Left kidney (tissue), 8 donors: ENCODE data around the gene ZAP70. TPM values are rescaled to one million over a fixed set of nuclear protein-coding genes. Genes with fewer than 3 reads are reported as not detected.
"Not testable (repeated sequence)": the region's sequence is repeated elsewhere in the genome, so short reads cannot be mapped to it uniquely, and the experiment has no call there.

ENCODE experiments used
- DNase-seq: peaks from one replicate; pipeline ENCODE4 v3.0.0-alpha.2; 2013
- long read RNA-seq, 8 donors: transcript quantifications; one replicate each; lab custom pipeline, GENCODE V29; 2026
- polyA plus RNA-seq: library from polyadenylated mRNA; unstranded; fragments of 120-200 nt; gene quantifications from one replicate; pipeline ENCODE4 v1.2.1, GENCODE V29; 2013; ENCODE audit not compliant: insufficient read length

The ZAP70 gene
- polyA plus RNA-seq, result 2.2 TPM
- long read RNA-seq, donor 1, result 0 reads
- long read RNA-seq, donor 2, result 0 reads
- long read RNA-seq, donor 3, result 0 reads
- long read RNA-seq, donor 4, result 0 reads
- long read RNA-seq, donor 5, result 0 reads
- long read RNA-seq, donor 6, result 0 reads
- long read RNA-seq, donor 7, partial matches to known transcripts, result 0 of 1 reads
- long read RNA-seq, donor 7, other reads (novel, unspliced or antisense), result 0 of 1 reads
- long read RNA-seq, donor 8, result 0 reads

DNA sequence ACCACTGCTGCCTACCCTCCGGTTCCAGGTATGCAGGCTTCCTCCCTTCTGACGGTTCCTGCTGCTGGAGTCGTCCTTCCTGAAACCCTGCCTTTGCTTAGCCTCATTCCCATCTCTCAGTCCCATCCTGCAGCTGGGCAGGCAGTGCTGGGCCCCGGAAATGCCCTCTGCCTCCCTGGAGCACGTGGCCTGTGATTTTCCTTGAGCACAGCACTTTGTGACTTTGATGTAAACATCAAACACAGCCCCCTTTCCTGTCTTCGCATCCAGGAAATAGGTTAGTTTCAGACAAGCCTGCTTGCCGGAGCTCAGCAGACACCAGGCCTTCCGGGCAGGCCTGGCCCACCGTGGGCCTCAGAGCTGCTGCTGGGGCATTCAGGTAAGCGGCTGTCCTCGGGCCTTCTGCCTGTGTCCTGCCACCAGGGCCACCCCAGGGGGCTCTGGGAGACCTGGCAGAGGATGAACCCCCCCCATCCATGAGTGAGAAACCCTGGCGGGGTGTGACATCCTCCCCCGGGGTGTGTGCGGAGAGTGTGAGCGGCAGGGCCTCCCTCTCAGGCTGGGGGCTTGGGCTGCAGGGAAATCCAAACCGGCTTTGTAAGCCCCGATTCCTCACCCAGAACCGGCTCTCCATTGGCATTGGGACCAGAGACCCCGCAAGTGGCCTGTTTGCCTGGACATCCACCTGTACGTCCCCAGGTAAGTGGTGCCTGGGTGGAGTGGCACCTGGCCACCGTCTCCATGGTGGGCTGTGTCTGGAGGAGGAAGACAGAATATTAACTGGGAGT, at the start of gene ZAP70:
Gene ZAP70 (plus strand): TSS at position 281 of the 788 bp plus-strand sequence. CDS start 10,461 bp downstream, outside the sequence.
- no peak for DNase-seq

DNA sequence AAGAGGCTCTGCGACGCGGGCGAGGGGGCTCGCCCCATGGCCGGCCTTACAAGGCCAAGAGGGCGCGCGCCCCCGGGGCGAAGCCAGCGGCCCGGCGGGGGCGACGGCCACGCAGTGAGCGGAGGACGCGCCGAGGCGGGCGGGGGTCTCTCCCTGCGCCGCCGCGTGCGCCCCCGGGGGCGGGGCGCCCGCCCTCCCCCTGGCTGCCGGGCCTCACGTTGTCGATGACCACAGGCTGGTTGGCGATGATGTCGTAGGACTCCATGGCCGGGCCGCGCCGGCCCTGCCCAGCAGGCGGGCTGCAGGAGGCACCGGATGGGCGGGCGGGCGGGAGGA, 49.8 kb upstream of the ZAP70 start:
- no peak for DNase-seq

DNA sequence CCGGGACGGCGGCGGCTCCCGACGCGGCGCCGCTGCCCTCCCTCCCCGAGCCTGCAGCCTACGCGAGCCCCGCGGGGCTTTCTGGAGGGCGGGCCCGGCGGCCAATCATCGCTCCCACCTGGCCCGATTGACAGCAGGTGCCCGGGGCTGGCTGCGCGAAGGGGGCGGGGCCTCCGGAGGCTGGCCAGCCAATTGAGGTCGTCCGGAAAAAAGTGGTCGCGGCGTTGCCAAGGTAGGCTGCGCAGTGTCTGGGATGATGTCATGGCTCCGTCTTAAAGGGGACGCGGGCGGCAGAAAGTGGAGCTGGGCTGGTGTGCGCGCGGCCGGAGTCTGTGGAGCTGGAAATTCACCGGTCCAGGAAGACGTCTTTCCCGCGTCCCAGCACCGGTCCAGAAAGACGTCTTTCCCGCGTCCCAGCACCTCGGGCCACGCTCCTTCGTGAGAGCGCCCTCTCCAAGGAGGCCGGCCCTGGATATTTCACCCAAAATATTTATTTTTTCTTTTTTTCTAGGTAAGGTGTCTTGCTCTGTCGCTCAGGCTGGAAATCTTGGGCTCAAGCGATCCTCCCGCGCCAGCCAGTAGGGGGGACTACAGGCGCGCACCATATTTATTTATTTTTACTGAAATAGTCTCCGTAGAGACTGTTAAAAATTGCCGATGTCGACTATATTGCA, 49.3 kb upstream of the ZAP70 start, which contains the start of gene ACTR1B:
Gene ACTR1B (minus strand): TSS at position 83 of the 674 bp plus-strand sequence. CDS start 154 bp downstream, outside the sequence.
- DNase-seq, result peak; percentile 97

DNA sequence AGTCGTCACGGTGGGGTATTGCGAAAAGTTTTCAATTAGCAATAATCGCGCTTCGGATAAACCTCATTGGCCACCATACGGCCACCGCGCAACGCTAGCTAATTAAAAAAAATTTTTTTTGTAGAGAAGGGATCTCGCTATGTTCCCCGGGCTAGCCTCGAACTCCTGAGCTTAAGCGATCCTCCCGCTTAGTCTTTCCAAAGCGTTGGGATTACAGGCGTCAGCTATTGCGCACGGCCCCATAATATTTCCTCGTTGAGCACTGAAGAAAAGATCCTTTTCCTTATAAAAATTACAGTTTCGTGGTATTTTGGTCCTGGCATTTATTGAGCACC, 48.8 kb upstream of the ZAP70 start:
- no peak for DNase-seq

DNA sequence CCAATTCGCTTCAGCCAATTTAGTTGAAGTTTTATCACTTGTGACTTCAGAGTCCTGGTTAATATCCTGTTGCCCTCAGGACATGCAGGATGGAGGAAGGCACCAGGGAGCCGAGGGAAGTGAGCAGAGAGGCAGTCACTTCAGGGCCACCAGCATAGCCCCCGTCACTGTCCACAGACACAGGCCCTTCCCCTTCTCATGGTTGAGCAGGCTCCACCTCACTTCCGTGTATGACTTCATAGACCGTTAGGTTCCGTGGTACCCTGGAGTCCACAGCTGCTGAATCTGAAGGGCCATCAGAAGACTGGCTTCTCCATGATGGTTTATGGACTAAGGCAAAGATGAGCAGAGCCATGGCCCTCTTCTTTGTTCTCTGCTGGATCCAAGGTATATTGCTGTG, 43.9 kb upstream of the ZAP70 start, which contains the start of gene C2orf92:
Gene C2orf92 (plus strand): TSS at position 266 of the 400 bp plus-strand sequence. CDS start 76 bp downstream, at position 342.
- DNase-seq, result no peak

DNA sequence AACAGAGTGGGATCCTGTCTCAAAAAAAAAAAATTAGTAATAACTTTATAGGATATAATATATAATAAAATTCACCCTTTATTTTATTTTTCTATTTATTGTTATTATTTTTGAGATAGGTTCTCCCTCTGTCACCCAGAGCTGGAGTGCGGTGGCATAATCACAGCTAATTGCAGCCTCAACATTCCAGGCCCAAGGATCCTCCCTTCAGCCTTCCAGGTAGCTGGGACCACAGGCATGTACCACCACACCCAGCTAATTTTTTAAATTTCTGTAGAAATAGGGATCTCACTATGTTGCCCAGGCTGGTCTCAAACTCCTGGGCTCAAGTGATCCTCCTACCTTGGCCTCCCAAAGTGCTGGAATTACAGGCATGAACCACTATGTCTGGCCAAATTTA, 42.9 kb upstream of the ZAP70 start:
- no peak for DNase-seq

DNA sequence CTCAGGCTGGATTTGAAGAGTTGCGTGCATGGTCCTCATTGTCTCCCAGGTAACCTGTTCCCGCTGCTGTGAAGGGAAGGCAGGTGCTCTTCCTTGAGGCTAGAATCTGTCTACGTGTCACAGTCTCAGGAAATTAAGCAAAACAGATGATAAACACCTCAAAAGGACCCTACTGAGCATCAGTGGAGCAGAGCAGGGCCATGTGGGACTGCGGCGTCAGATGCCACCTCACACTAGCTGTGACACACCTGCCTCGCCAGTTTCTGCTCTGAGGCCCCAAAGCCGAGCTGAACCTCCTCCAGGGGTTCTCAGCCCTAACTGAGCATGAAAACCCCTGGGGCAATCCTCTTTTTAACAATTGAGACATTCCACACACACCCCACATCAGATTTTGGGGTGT, 41.9 kb upstream of the ZAP70 start:
- DNase-seq, result no peak

DNA sequence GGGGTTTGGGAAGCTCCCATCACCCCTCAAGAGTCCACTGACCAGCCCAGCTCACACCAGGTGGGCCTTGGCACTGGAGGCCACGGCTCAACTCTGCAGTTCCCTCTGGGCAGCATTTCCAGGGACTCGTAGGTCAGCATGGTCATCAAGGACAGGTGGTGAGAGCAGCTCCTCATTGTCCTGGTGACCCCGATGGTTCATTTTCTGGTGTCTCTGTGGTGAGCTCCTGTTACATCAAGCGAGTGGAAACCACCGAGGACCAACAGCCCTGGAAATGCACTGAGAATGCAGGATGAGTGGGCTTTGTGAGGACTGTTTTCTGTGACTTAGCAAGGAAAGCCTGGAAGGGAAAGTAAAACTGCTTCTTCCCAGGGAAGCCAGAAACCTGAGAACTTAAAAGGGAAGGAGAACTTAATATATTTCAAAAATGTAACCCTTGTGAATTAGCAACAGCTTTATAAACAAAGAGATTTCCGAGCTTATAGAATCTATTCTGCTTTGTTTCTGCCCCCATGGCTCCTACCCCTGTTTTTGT, 40.7 kb upstream of the ZAP70 start:
- DNase-seq, result not testable (repeated sequence)

DNA sequence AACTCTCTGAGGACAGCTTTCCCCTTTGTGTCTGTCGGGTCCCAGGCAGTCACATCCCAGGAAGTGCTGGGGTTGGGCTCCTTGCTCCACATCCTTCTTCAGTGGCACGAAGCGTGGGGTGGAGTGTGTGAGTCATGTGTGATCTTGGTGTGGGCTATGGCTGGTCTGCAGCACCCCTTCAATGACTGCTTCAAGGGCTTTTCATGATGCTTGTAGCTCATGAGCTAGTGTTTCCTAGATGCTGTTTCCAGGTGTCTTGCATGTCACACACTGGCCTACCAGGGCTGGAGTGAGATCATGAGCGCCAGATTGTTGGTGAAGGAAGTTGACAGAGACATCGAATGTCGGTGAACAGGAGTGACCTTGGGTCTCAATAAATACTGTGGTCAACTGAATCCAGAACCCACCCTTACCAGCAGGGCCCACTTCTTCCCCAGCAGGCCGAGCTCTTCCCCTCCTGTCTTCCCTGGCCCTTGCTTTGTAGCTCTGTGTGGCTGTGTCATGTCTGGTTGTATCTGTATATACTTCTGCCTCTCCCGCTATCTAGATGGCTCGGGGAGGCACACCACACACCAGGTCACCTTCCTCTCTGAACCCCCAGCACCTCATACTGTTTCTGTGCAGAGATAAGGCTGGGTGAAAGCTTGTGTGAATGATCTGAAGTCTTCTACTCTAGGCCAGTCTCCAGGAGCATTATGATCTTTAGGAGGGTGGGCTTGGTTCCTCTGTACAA, 40.0 kb upstream of the ZAP70 start:
- DNase-seq, result no peak

DNA sequence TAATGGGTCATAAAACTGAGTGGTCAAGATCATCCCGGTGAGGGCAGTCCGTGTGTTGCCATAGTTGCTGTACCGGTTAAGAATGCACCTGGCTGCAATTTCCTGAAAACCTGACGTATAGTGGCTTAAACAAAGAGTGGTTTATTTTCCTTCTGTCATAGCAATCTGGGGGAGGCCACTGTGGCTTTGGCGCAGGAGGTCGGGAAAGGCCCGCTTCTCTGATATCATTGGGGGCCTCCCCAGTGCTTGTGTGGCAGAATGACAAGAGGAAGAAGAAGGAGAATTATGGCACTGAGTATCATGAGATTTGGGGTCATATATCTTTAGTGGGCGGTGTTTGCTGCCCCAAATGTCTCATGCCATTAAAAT, 39.5 kb upstream of the ZAP70 start:
- DNase-seq, result peak; percentile 43

DNA sequence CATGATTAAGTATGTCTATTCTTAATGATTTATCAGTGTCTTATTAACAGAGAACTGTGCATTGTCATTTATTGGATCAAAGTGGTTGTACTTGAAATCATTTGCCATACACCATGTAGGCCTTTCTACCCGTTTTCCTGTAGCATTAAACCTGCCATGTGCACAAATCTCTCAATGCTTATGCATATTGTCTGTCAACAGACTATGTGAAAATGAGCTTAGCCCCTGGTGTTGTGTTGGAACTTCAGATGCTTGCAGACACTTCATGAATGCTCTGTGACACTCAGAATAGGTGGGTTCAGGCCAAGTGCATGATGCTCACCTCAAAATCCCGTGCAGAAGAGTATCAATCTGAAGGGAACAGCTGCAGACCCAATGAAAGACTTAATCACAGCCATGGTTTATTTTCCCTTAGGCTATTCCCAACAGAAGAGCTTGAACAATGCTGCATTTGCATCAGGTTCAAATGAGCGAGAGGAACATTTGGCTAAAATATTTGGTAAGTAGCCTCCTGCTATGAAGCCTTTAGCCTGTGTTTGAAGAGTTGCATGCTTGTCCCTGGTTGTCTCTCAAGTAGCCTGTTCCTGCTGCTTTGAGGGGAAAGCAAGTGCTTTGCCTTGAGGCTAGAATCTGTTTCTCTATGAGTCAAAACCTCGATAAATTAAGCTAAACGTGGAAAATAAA, 37.8 kb upstream of the ZAP70 start:
- DNase-seq, result no peak

DNA sequence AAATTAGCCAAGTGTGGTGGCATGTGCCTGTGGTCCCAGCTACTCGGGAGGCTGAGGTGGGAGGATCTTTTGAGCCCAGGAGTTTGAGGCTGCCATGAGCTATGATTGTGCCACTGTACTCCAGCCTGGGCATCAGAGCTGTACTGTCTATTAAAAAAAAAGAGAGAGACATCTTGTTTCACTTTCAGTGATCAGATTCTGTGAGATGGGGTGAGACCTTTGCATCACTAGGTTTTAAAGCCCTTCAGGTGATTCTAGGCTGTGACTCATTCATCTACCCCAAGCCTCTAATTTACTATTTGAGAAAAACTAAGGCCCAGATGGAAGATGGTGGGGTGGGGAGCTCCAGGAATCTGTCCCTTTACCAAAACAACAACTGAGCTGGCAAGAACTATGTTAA, 36.8 kb upstream of the ZAP70 start:
- no peak for DNase-seq

DNA sequence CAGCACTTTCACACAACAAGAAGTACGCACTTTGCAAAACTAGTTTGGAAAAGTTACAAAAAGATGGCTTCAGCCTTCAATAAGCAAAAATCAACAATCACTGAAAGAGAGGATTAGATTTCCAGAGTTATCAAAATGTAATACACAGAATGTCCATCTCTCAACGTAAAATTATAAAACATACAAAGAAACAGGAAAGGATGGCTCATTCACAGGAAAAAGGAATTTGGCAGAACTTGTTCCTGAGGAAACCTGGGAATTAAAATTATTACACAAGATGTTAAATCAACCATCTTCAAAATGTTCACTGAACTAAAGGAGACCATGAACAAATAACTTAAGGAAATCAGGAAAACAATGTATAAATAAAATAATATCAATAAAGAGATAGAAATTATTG, 35.9 kb upstream of the ZAP70 start:
- no peak for DNase-seq

DNA sequence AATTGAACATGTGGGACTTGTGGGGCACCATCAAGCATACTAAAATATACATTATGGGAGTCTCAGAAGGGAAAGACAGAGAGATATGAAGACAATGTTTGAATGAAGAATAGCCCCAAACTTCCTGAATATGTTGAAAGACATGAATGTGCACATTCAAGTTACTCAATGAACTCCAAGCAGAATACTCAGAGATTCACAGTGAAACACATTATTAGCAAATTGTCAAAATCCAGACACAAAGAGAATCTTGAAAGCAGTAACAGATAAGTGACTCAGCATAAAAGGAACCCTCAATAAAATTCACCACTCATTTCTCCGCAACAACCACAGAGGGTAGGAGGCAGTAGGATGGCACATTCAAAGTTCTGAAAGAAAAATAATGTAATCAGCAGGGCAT, 35.1 kb upstream of the ZAP70 start:
- no peak for DNase-seq

DNA sequence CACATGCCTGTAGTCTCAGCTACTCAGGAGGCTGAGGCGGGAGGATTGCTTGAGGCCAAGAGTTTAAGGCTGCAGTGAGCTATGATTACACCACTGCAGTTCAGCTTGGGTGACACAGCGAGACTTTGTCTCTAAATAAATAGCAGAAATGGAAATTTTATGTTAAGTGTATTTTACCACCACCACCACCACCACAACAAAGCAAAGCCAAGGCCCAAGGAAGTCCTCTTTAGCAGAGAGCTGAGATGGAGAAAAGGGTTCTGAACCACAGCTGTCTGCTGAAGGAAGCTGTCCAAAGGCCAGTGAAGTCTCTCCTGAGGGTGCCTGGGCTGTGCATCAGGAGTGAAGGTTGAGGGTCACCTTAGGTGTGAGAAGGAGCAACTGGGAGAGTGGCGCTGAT, 26.1 kb upstream of the ZAP70 start:
- DNase-seq, result not testable (repeated sequence)

DNA sequence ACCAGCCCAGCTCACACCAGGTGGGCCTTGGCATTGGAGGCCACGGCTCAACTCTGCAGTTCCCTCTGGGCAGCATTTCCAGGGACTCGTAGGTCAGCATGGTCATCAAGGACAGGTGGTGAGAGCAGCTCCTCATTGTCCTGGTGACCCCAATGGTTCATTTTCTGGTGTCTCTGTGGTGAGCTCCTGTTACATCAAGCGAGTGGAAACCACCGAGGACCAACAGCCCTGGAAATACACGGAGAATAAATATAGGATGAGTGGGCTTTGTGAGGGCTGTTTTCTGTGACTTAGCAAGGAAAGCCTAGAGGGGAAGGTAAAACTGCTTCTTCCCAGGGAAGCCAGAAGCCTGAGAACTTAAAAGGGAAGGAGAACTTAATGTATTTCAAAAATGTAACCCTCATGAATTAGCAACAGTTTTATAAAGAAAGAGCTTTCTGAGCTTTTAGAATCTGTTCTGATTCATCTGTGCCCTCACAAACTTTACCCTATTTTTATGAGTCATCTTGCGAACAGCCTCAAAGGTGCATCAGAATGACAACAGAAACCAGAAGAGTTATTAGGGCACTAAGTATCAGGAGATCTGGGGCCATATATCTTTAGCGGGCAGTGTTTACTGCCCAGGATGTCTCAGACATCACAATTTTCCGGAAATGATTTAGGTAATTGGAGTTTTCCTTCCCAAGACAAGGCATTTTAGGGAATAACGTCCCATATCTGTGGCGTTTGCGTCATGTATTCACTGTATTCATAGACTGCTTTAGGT, 25.1 kb upstream of the ZAP70 start:
- DNase-seq, result no peak

DNA sequence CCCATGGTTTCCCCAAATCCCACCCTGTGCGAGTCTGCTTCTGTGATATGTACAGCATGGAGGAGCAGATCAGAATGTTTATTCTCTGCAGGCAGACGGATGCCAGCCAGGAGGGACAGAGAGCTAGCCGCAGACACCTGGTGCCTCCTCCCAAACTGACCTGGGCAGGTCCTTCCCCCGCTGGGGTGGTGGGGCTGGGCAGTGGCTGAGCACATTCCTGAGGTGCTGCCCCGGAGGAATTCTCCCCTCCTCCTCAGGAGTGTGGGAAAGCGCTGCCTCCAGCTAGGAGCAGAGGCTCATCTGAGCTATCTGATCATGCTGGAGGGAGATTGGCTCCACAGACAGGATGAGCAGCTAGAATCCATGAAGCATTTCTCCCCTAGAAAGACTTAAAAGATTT, 22.2 kb upstream of the ZAP70 start:
- DNase-seq, result no peak

DNA sequence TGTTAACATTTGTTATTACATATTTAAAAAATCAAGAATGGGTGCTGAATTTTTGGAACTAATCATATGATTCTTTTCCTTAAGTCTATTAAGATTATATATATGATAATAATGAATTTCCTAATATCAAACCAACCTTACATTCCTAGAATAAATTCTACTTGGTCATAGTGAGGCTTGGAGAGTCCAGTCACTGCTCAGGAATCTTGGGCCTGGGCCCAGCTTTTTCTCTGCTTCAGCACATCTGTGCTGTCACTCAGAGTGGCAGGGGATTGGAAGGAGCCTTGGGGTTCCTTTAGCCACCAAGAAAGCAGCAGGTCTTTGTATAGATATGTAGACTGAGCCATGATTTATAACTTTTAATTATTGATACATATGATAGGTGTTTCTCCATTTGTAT, 19.9 kb upstream of the ZAP70 start:
- DNase-seq, result no peak

DNA sequence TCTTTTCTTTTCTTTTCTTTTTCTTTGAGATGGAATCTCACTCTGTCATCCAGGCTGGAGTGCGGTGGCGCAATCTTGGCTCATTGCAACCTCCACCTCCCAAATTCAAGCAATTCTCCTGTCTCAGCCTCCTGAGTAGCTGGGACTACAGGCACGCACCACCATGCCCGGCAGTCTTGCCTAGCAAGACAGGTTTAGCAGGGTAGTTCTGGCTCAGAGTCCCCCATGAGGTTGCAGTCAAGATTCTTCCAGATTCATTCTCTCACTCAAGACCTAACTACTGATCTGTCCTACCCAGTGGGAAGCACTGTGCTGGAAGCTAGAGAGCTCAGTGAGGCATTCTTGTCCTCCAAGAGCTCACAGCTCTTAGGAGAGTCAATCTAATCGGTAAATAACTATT, 17.6 kb upstream of the ZAP70 start:
- DNase-seq, result no peak

DNA sequence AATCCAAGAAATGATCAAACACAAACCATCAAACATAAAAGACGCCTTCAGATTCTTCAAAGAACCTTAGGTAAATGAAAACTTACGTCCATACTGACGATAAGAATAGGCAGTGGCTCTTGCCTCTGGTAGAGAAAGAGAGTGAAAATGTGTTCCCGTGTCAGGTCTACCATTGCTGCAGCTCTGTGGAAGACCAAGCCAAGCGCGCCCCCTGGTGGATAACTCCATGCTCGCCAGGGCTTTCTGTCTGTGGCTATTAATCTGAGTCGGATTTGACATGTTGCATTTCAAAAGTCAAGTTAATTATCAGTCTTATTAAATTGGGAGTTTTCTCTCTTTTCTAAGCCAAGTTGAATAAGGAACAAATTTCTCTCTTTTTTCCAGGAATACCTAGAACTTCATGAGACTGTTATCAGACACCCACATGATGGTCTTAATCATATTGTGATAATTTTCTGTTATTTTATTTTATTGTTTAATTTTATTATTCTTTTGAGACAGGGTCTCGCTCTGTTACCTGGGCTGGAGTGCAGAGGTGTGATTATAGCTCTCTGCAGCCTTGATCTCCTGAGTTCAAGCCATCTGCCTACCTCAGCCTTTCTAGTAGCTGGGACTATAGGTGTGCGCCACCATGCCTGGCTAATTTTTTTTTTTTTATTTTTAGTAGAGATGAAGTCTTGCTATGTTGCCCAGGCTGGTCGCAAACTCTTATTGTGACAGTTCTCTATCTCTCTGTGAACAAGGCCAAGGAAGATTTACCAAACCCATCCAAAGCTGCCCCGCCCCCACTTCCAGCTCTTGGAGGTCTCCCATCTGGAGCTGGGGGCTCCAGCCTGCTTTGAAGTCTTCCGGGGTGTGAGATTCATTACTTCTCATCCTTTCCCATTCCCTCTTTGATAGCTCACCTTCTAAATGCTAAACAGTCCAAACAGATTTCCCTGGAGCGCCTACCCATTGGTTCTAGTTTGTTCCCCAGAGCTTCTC, 15.8 kb upstream of the ZAP70 start:
- DNase-seq, result peak; percentile 84
